Suprapubic skin (tissue), 4 donors: Measurements from ENCODE around the gene EPN1. TPM values are rescaled to one million over a fixed set of nuclear protein-coding genes. Genes with fewer than 3 reads are reported as not detected.

Experiments used
- DNase-seq, 2 donors: peaks; one replicate each; pipeline ENCODE4 v3.0.0-alpha.2; 2019; ENCODE audit warnings: low spot score in 2 of 2
- H3K27ac ChIP-seq: fragments of 200-600 bp; sonication (generic); one replicate; pipeline ENCODE4 v1.5.1; 2019
- H3K27me3 ChIP-seq: fragments of 200-600 bp; sonication (generic); one replicate; pipeline ENCODE4 v1.5.1; 2019
- H3K36me3 ChIP-seq: fragments of 200-600 bp; sonication (generic); one replicate; pipeline ENCODE4 v1.5.1; 2019
- H3K4me1 ChIP-seq: fragments of 200-600 bp; sonication (generic); one replicate; pipeline ENCODE4 v1.5.1; 2019
- H3K4me3 ChIP-seq: fragments of 200-600 bp; sonication (generic); one replicate; pipeline ENCODE4 v1.5.1; 2019; ENCODE audit warnings: mild to moderate bottlenecking
- H3K9me3 ChIP-seq: fragments of 200-600 bp; sonication (generic); one replicate; pipeline ENCODE4 v1.5.1; 2019
- EP300 ChIP-seq: sonication (generic); formaldehyde crosslinking; IDR thresholded peaks from one replicate; pipeline ENCODE4 v1.6.1; 2017; ENCODE audit warnings: antibody characterized with exemption
- POLR2A ChIP-seq, 2 donors: fragments of 450-650 bp; IDR thresholded peaks; one replicate each; pipeline ENCODE4 v1.6.1; 2017; ENCODE audit warnings: antibody characterized with exemption in 2 of 2, mild to moderate bottlenecking in 2 of 2, moderate library complexity in 2 of 2
- POLR2AphosphoS5 ChIP-seq, 3 donors: sonication (generic); formaldehyde crosslinking; IDR thresholded peaks; one replicate each; pipeline ENCODE4 v1.6.1; 2017; ENCODE audit warnings: antibody characterized with exemption in 3 of 3
- WGBS: methylation state at CpG from one replicate; pipeline ENCODE4 v1.1.5; 2018; 5-methylcytosine and 5-hydroxymethylcytosine counted together
- total RNA-seq, 4 donors: library from RNA; depleted of rRNA; stranded (reverse); fragments of >200 nt; gene quantifications; one replicate each; pipeline ENCODE4 v1.1.0, GENCODE V29; 2016
- TF ChIP-seq, protein P1 (sequence below), 2 donors: fragments of 200-600 bp in 1 of 2; fragments of 450-650 bp in 1 of 2; sonication (generic) in 1 of 2; IDR thresholded peaks; one replicate each; pipeline ENCODE4 v1.5.1; 2016 to 2019; ENCODE audit warnings: antibody characterized with exemption in 2 of 2, mild to moderate bottlenecking in 1 of 2, moderate library complexity in 1 of 2

The EPN1 gene
- total RNA-seq, 4 donors from 2014 or later, result 80.1 to 104 (median 82.9) TPM

DNA sequence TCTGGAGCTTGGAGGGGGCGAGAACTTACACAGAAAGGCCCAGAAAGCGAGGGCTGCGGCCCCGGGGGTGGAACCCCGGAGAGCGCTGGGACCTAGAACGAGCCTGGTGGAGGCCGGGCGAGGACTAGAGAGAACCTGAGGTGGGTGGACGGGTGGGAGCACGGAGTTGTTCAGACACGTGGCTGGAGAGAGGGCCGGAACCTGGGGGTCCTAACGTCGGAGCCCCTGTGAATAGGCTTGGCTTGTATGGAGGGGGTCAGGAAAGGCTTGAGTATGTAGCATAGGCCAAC lies 31.2 kb upstream of the EPN1 start:
- peaks cover 71% of the 10 kb centered on the region for H3K4me1 ChIP-seq
- WGBS, result 0% methylated on average over 15 of the region's 15 CpGs

DNA sequence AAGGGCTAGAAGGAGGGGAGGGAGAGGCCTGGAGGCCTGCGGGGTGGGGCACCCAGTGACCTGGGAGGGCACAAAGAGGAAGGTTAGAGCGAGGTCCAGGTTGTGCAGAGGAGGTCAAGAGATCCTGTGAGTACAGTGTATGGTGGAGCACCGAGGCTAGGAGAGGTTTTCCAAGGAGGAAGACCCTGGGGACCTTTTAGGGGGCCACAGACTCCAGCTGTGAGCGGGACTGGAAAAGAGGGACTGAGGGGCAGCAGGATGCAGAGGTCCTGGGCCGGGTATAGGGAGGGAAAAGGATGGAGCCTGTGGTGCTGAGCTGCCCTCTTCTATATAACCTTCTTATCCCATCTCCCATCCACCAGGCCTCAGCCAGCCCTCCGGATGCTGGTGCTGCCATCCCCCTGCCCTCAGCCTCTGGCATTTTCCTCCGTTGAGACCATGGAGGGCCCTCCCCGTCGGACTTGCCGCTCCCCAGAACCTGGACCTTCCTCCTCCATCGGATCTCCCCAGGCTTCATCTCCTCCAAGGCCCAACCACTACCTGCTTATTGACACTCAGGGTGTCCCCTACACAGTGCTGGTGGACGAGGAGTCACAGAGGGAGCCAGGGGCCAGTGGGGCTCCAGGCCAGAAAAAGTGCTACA lies 30.7 kb upstream of the EPN1 start:
- Histone ChIP-seq H3K9me3 (no peaks in the 10 kb centered on the region), H3K27ac (no peak overlapping the region), H3K36me3 (peaks cover 13% of the 10 kb centered on the region), H3K27me3 (no peaks in the 10 kb centered on the region), H3K4me3 (peak overlapping the region; percentile 93), H3K4me1 (peaks cover 71% of the 10 kb centered on the region)
- TF ChIP-seq, protein P1, sequence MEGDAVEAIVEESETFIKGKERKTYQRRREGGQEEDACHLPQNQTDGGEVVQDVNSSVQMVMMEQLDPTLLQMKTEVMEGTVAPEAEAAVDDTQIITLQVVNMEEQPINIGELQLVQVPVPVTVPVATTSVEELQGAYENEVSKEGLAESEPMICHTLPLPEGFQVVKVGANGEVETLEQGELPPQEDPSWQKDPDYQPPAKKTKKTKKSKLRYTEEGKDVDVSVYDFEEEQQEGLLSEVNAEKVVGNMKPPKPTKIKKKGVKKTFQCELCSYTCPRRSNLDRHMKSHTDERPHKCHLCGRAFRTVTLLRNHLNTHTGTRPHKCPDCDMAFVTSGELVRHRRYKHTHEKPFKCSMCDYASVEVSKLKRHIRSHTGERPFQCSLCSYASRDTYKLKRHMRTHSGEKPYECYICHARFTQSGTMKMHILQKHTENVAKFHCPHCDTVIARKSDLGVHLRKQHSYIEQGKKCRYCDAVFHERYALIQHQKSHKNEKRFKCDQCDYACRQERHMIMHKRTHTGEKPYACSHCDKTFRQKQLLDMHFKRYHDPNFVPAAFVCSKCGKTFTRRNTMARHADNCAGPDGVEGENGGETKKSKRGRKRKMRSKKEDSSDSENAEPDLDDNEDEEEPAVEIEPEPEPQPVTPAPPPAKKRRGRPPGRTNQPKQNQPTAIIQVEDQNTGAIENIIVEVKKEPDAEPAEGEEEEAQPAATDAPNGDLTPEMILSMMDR (IDR thresholded peaks at IDR 0.05), result no peak
- TF ChIP-seq EP300 (no peak), POLR2A (IDR thresholded peaks at IDR 0.05) (no peak), POLR2AphosphoS5 (IDR thresholded peaks at IDR 0.05) (no peak)
- peak in 1 of 2 donors; percentile 57 for DNase-seq
- 49% methylated on average over 12 of the region's 12 CpGs for WGBS

More for the DNA sequence above, 31.2 kb upstream of the EPN1 start:
- Histone ChIP-seq H3K36me3 (peaks cover 13% of the 10 kb centered on the region), H3K27ac (peak overlapping the region; percentile 87), H3K9me3 (no peaks in the 10 kb centered on the region), H3K27me3 (no peaks in the 10 kb centered on the region), H3K4me3 (peak overlapping the region; percentile 93)
- no peak for DNase-seq
- no peak for TF ChIP-seq POLR2A (IDR thresholded peaks at IDR 0.05)
- no peak for TF ChIP-seq EP300
- TF ChIP-seq POLR2AphosphoS5 (IDR thresholded peaks at IDR 0.05), result no peak
- TF ChIP-seq, protein P1 (IDR thresholded peaks at IDR 0.05), result no peak

DNA sequence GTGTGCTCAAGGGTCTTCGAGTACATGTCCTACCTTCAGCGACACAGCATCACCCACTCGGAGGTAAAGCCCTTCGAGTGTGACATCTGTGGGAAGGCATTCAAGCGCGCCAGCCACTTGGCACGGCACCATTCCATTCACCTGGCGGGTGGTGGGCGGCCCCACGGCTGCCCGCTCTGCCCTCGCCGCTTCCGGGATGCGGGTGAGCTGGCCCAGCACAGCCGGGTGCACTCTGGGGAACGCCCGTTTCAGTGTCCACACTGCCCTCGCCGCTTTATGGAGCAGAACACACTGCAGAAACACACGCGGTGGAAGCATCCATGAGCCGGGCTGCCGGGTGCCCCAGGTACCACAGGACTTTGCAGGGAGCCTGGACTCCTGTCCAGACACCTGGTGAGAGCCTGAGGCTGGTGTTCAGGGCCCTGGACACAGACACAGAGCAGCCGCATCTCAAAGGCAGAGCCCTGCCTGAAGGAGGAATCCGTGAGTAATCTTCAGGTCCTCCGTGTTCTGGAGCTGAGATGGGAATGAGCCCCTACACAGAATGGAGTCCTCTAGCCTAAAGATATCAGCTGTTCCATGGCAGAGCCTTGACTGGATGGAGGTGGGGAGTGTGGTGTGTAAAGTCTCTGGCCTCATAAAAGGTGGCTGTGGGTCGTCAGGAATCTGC lies 30.0 kb upstream of the EPN1 start:
- TF ChIP-seq POLR2A (IDR thresholded peaks at IDR 0.05) (no peak), POLR2AphosphoS5 (IDR thresholded peaks at IDR 0.05) (no peak), EP300 (no peak)
- peaks cover 13% of the 10 kb centered on the region for H3K36me3 ChIP-seq
- 80% methylated on average over 9 of the region's 28 CpGs for WGBS
- peak overlapping the region; percentile 93 for H3K4me3 ChIP-seq
- H3K27ac ChIP-seq, result no peak overlapping the region
- peaks cover 69% of the 10 kb centered on the region for H3K4me1 ChIP-seq
- peak in 1 of 2 donors; percentile 55 for DNase-seq
- H3K9me3 ChIP-seq, result no peaks in the 10 kb centered on the region
- H3K27me3 ChIP-seq, result no peaks in the 10 kb centered on the region

DNA sequence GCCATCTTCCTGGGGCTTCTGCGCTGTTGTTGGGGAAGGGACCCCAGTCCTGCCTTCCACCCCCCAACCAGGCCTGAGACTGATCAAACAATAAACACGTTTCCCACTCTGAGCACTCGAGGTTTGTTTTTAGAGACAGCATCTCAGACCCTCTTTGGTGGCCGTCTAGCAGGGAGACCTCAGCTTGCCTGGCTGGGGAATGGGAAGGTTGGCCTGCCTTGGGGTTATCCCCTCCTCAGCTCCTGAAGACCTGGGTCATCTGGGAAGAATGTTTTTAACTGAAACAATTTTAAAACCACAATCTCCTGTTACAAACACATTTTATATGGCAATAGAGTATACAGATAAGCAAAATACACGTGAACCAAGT lies 29.5 kb upstream of the EPN1 start:
- 67% methylated on average over 5 of the region's 5 CpGs for WGBS
- Histone ChIP-seq H3K27ac (no peak overlapping the region), H3K36me3 (peaks cover 13% of the 10 kb centered on the region), H3K27me3 (no peaks in the 10 kb centered on the region), H3K4me3 (no peak overlapping the region), H3K4me1 (peaks cover 64% of the 10 kb centered on the region), H3K9me3 (no peaks in the 10 kb centered on the region)
- DNase-seq, result no peak
- TF ChIP-seq POLR2A (IDR thresholded peaks at IDR 0.05) (no peak), POLR2AphosphoS5 (IDR thresholded peaks at IDR 0.05) (no peak), EP300 (no peak)
- TF ChIP-seq, protein P1 (IDR thresholded peaks at IDR 0.05), result no peak

DNA sequence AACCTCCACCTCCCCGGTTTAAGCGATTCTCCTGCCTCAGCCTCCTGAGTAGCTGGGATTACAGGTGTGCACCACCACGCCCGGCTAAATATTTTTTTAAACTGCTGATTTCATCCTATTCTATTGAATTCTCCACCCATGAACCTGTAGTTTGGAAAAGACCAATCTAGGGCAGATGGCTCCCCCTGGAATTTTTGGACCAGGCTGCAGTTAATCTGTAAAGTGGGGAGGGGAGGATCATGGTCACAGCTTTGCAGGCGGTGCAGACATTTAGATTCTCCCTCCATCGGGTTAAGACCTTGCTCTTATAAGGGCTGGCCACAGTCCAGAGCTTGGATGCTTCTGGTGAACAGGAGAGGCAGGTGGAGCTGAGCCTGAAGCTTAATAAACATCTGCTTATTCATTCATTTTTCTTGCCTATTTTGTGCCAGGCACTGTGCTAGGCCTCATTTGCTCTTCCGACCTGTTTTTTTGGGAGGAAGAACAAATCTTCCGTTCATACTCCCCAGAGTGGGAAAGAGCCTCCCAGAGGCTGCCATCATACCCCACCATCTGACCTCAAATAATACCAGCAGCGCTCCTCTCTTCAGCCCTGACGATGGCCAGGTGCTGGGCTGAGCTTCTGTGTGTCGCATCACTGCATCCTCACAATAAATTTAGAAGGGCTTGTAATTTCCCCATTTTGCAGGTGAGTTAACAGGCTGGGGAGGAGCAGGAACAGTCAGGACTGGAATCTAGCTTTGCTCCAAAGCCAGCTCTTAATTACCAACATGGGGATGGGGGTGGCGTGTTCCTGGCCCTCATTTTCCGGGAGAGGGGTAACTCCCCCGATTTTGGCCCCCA lies 27.9 kb upstream of the EPN1 start:
- Histone ChIP-seq H3K9me3 (no peaks in the 10 kb centered on the region), H3K27ac (peak overlapping the region; percentile 82), H3K27me3 (no peaks in the 10 kb centered on the region), H3K36me3 (peaks cover 13% of the 10 kb centered on the region), H3K4me1 (peaks cover 55% of the 10 kb centered on the region), H3K4me3 (peak overlapping the region; percentile 90)
- 48% methylated on average over 14 of the region's 14 CpGs for WGBS
- DNase-seq, result no peak
- TF ChIP-seq POLR2A (IDR thresholded peaks at IDR 0.05) (no peak), POLR2AphosphoS5 (IDR thresholded peaks at IDR 0.05) (no peak), EP300 (no peak)
- TF ChIP-seq, protein P1 (IDR thresholded peaks at IDR 0.05), result no peak
